Stomach smooth muscle (tissue), 2 donors: Measurements from ENCODE around the gene CLDN34.

Source experiments
- H3K27ac ChIP-seq: one replicate; pipeline ENCODE4 v1.7.0; 2013; ENCODE audit warnings: mild to moderate bottlenecking, low read length, inconsistent platforms
- H3K27me3 ChIP-seq, 2 donors: one replicate each; pipeline ENCODE4 v1.7.0; 2013; ENCODE audit warnings: low read length in 2 of 2; ENCODE audit not compliant: insufficient read depth in 2 of 2, control insufficient read depth in 1 of 2
- H3K36me3 ChIP-seq, 2 donors: one replicate each; pipeline ENCODE4 v1.7.0; 2013; ENCODE audit warnings: low read length in 2 of 2; ENCODE audit not compliant: control insufficient read depth in 2 of 2, insufficient read depth in 2 of 2
- H3K4me1 ChIP-seq: one replicate; pipeline ENCODE4 v1.7.0; 2013; ENCODE audit warnings: low read length; ENCODE audit not compliant: control insufficient read depth, insufficient read depth
- H3K4me3 ChIP-seq, 2 donors: one replicate each; pipeline ENCODE4 v1.7.0; 2013; ENCODE audit warnings: low read length in 2 of 2
- H3K9ac ChIP-seq, 2 donors: one replicate each; pipeline ENCODE4 v1.7.0; 2013; ENCODE audit warnings: low read length in 2 of 2, mild to moderate bottlenecking in 1 of 2
- H3K9me3 ChIP-seq, 2 donors: one replicate each; pipeline ENCODE4 v1.7.0; 2013; ENCODE audit warnings: low read length in 2 of 2; ENCODE audit not compliant: control insufficient read depth in 2 of 2
- donor health status: healthy.
- donor health status: Pancreatic carcinoma.

The CLDN34 gene

GRCh38 chrX:9940421-9940820, 26.7 kb upstream of the CLDN34 start:
- H3K27me3 ChIP-seq: no peaks in the 10 kb centered on the region

GRCh38 chrX:9942086-9942485, 25.1 kb upstream of the CLDN34 start:
- no peak overlapping the region for H3K27ac ChIP-seq
- H3K9ac ChIP-seq: no peak overlapping the region
- no peaks in the 10 kb centered on the region for H3K9me3 ChIP-seq
- H3K36me3 ChIP-seq: no peaks in the 10 kb centered on the region
- no peaks in the 10 kb centered on the region for H3K4me1 ChIP-seq
- H3K4me3 ChIP-seq: no peak overlapping the region
- no peaks in the 10 kb centered on the region for H3K27me3 ChIP-seq

More at GRCh38 chrX:9940421-9940820, 26.7 kb upstream of the CLDN34 start:
- no peak overlapping the region for H3K9ac ChIP-seq
- no peaks in the 10 kb centered on the region for H3K36me3 ChIP-seq
- no peaks in the 10 kb centered on the region for H3K4me1 ChIP-seq
- H3K27ac ChIP-seq: no peak overlapping the region
- H3K4me3 ChIP-seq: no peak overlapping the region
- H3K9me3 ChIP-seq: no peaks in the 10 kb centered on the region

GRCh38 chrX:9943420-9943819, 23.7 kb upstream of the CLDN34 start:
- Histone ChIP-seq H3K27ac (no peak overlapping the region), H3K9ac (no peak overlapping the region), H3K4me3 (no peak overlapping the region), H3K9me3 (no peaks in the 10 kb centered on the region), H3K27me3 (no peaks in the 10 kb centered on the region), H3K4me1 (no peaks in the 10 kb centered on the region), H3K36me3 (no peaks in the 10 kb centered on the region)

- Histone ChIP-seq H3K9me3 (no peaks in the 10 kb centered on the region), H3K27me3 (peaks cover 0 to 4% of the 10 kb centered on the region in 2 donors), H3K27ac (no peak overlapping the region), H3K4me1 (no peaks in the 10 kb centered on the region), H3K36me3 (no peaks in the 10 kb centered on the region), H3K4me3 (no peak overlapping the region), H3K9ac (no peak overlapping the region)
These were observed 19.9 kb upstream of the CLDN34 start for GRCh38 chrX:9947131-9947794.

- no peaks in the 10 kb centered on the region for H3K4me1 ChIP-seq
- H3K4me3 ChIP-seq: no peak overlapping the region
- H3K27me3 ChIP-seq: peaks cover 0 to 4% of the 10 kb centered on the region in 2 donors
- no peak overlapping the region for H3K9ac ChIP-seq
- no peaks in the 10 kb centered on the region for H3K36me3 ChIP-seq
- no peaks in the 10 kb centered on the region for H3K9me3 ChIP-seq
- no peak overlapping the region for H3K27ac ChIP-seq
These were observed 18.8 kb upstream of the CLDN34 start for GRCh38 chrX:9948406-9948805.

- Histone ChIP-seq H3K9me3 (no peaks in the 10 kb centered on the region), H3K4me1 (no peaks in the 10 kb centered on the region), H3K27ac (no peak overlapping the region), H3K9ac (no peak overlapping the region), H3K4me3 (no peak overlapping the region), H3K36me3 (no peaks in the 10 kb centered on the region), H3K27me3 (peaks cover 0 to 4% of the 10 kb centered on the region in 2 donors)
These were observed 14.9 kb upstream of the CLDN34 start for GRCh38 chrX:9952300-9952699.

- Histone ChIP-seq H3K27ac (no peak overlapping the region), H3K4me1 (no peaks in the 10 kb centered on the region), H3K27me3 (peaks cover 0 to 4% of the 10 kb centered on the region in 2 donors), H3K9me3 (no peaks in the 10 kb centered on the region), H3K36me3 (no peaks in the 10 kb centered on the region), H3K4me3 (no peak overlapping the region), H3K9ac (no peak overlapping the region)
These were observed 13.8 kb upstream of the CLDN34 start for GRCh38 chrX:9953396-9953795.

GRCh38 chrX:9955506-9955905, 11.7 kb upstream of the CLDN34 start:
- Histone ChIP-seq H3K4me1 (no peaks in the 10 kb centered on the region), H3K36me3 (no peaks in the 10 kb centered on the region), H3K4me3 (no peak overlapping the region), H3K27ac (no peak overlapping the region), H3K9me3 (no peaks in the 10 kb centered on the region), H3K9ac (no peak overlapping the region), H3K27me3 (peaks cover 0 to 2% of the 10 kb centered on the region in 2 donors)

- Histone ChIP-seq H3K27ac (no peak overlapping the region), H3K4me1 (no peaks in the 10 kb centered on the region), H3K9ac (no peak overlapping the region), H3K9me3 (no peaks in the 10 kb centered on the region), H3K4me3 (no peak overlapping the region), H3K36me3 (no peaks in the 10 kb centered on the region), H3K27me3 (peaks cover 0 to 8% of the 10 kb centered on the region in 2 donors)
These were observed 9.4 kb upstream of the CLDN34 start for GRCh38 chrX:9957743-9958142.

- Histone ChIP-seq H3K4me1 (no peaks in the 10 kb centered on the region), H3K27me3 (peaks cover 0 to 8% of the 10 kb centered on the region in 2 donors)
These were observed 9.0 kb upstream of the CLDN34 start for GRCh38 chrX:9958183-9958582.

GRCh38 chrX:9961750-9962149, 5.4 kb upstream of the CLDN34 start:
- Histone ChIP-seq H3K27me3 (peaks cover 0 to 8% of the 10 kb centered on the region in 2 donors), H3K36me3 (no peaks in the 10 kb centered on the region), H3K9me3 (peaks cover 0 to 4% of the 10 kb centered on the region in 2 donors), H3K27ac (no peak overlapping the region), H3K9ac (no peak overlapping the region), H3K4me3 (no peak overlapping the region), H3K4me1 (no peaks in the 10 kb centered on the region)

More at GRCh38 chrX:9958183-9958582, 9.0 kb upstream of the CLDN34 start:
- Histone ChIP-seq H3K9ac (no peak overlapping the region), H3K4me3 (no peak overlapping the region), H3K27ac (no peak overlapping the region), H3K36me3 (no peaks in the 10 kb centered on the region), H3K9me3 (no peaks in the 10 kb centered on the region)
